Duodenal mucosa (tissue), 2 donors: ENCODE results near the gene PDK2.

Source experiments
- H3K27ac ChIP-seq: one replicate; pipeline ENCODE4 v1.7.0; 2013; ENCODE audit warnings: low read depth, low read length
- H3K27me3 ChIP-seq, 2 donors: one replicate each; pipeline ENCODE4 v1.7.0; 2013; ENCODE audit warnings: low read length in 2 of 2, control low read depth in 1 of 2; ENCODE audit not compliant: insufficient read depth in 2 of 2, control insufficient read depth in 1 of 2
- H3K36me3 ChIP-seq, 2 donors: one replicate each; pipeline ENCODE4 v1.7.0; 2013; ENCODE audit warnings: low read length in 2 of 2, control low read depth in 1 of 2; ENCODE audit not compliant: insufficient read depth in 2 of 2, control insufficient read depth in 1 of 2
- H3K4me1 ChIP-seq, 2 donors: one replicate each; pipeline ENCODE4 v1.7.0; 2013; ENCODE audit warnings: low read length in 2 of 2, control low read depth in 1 of 2; ENCODE audit not compliant: insufficient read depth in 2 of 2, control insufficient read depth in 1 of 2
- H3K4me3 ChIP-seq, 2 donors: one replicate each; pipeline ENCODE4 v1.7.0; 2013; ENCODE audit warnings: low read length in 2 of 2, low read depth in 1 of 2
- H3K9ac ChIP-seq, 2 donors: one replicate each; pipeline ENCODE4 v1.7.0; 2013; ENCODE audit warnings: low read length in 2 of 2, low read depth in 1 of 2
- H3K9me3 ChIP-seq, 2 donors: one replicate each; pipeline ENCODE4 v1.7.0; 2013; ENCODE audit warnings: low read length in 2 of 2, control low read depth in 1 of 2; ENCODE audit not compliant: control insufficient read depth in 1 of 2

Gene PDK2

GRCh38 chr17:50125420-50125997 lies 30.4 kb downstream of the PDK2 start:
- H3K27ac ChIP-seq: no peak overlapping the region
- no peaks in the 10 kb centered on the region for H3K36me3 ChIP-seq
- no peak overlapping the region for H3K9ac ChIP-seq
- no peak overlapping the region for H3K4me3 ChIP-seq
- H3K9me3 ChIP-seq: no peaks in the 10 kb centered on the region
- H3K4me1 ChIP-seq: peaks cover 13 to 27% of the 10 kb centered on the region in 2 donors
- peaks cover 0 to 4% of the 10 kb centered on the region in 2 donors for H3K27me3 ChIP-seq

- peaks cover 13 to 27% of the 10 kb centered on the region in 2 donors for H3K4me1 ChIP-seq
- no peak overlapping the region for H3K27ac ChIP-seq
- peak overlapping the region in 1 of 2 donors; percentile 0 for H3K9ac ChIP-seq
- H3K4me3 ChIP-seq: no peak overlapping the region
- H3K27me3 ChIP-seq: peaks cover 0 to 8% of the 10 kb centered on the region in 2 donors
- H3K36me3 ChIP-seq: no peaks in the 10 kb centered on the region
- H3K9me3 ChIP-seq: no peaks in the 10 kb centered on the region
Observed at GRCh38 chr17:50127697-50128361, 32.7 kb downstream of the PDK2 start.

GRCh38 chr17:50128441-50129352 lies 33.5 kb downstream of the PDK2 start:
- Histone ChIP-seq H3K9me3 (no peaks in the 10 kb centered on the region), H3K36me3 (no peaks in the 10 kb centered on the region), H3K27me3 (peaks cover 0 to 8% of the 10 kb centered on the region in 2 donors), H3K4me1 (peaks cover 9 to 22% of the 10 kb centered on the region in 2 donors), H3K4me3 (peak overlapping the region; percentile 40 to 60), H3K9ac (peak overlapping the region; percentile 24 to 35), H3K27ac (no peak overlapping the region)

- Histone ChIP-seq H3K36me3 (no peaks in the 10 kb centered on the region), H3K9ac (no peak overlapping the region), H3K4me1 (peaks cover 5 to 16% of the 10 kb centered on the region in 2 donors), H3K27ac (no peak overlapping the region), H3K4me3 (peak overlapping the region; percentile 22 to 36), H3K27me3 (peaks cover 0 to 8% of the 10 kb centered on the region in 2 donors), H3K9me3 (no peaks in the 10 kb centered on the region)
Observed at GRCh38 chr17:50129353-50129727, 34.2 kb downstream of the PDK2 start.

- Histone ChIP-seq H3K9ac (peak within 1 kb of the TSS; percentile 24 to 35), H3K9me3 (no peaks in the 10 kb centered on the region), H3K4me1 (peaks cover 5 to 16% of the 10 kb centered on the region in 2 donors), H3K27me3 (peaks cover 0 to 8% of the 10 kb centered on the region in 2 donors), H3K36me3 (peaks cover 0 to 4% of the 10 kb centered on the region in 2 donors), H3K4me3 (peak within 1 kb of the TSS; percentile 47 to 60), H3K27ac (no peak within 1 kb of the TSS)
Observed at GRCh38 chr17:50129728-50130558, 34.8 kb downstream of the PDK2 start, which contains the start of gene SAMD14. TSS of gene SAMD14 (minus strand) at chr17:50130160. CDS start at chr17:50124959, 5,201 bp downstream.

GRCh38 chr17:50130559-50131305 lies 35.6 kb downstream of the PDK2 start:
- no peak overlapping the region for H3K9ac ChIP-seq
- H3K9me3 ChIP-seq: no peaks in the 10 kb centered on the region
- H3K4me1 ChIP-seq: peaks cover 5 to 16% of the 10 kb centered on the region in 2 donors
- peaks cover 5 to 9% of the 10 kb centered on the region in 2 donors for H3K36me3 ChIP-seq
- H3K4me3 ChIP-seq: no peak overlapping the region
- peaks cover 0 to 8% of the 10 kb centered on the region in 2 donors for H3K27me3 ChIP-seq
- H3K27ac ChIP-seq: no peak overlapping the region

GRCh38 chr17:50132104-50132794 lies 37.1 kb downstream of the PDK2 start:
- H3K27ac ChIP-seq: no peak overlapping the region
- peaks cover 0 to 8% of the 10 kb centered on the region in 2 donors for H3K27me3 ChIP-seq
- H3K4me1 ChIP-seq: peaks cover 5 to 16% of the 10 kb centered on the region in 2 donors
- H3K4me3 ChIP-seq: no peak overlapping the region
- no peaks in the 10 kb centered on the region for H3K9me3 ChIP-seq
- H3K36me3 ChIP-seq: peaks cover 9 to 24% of the 10 kb centered on the region in 2 donors
- H3K9ac ChIP-seq: no peak overlapping the region

GRCh38 chr17:50133028-50133768 lies 38.0 kb downstream of the PDK2 start:
- H3K27ac ChIP-seq: no peak overlapping the region
- H3K9ac ChIP-seq: peak overlapping the region in 1 of 2 donors; percentile 32
- peaks cover 16 to 34% of the 10 kb centered on the region in 2 donors for H3K36me3 ChIP-seq
- H3K4me3 ChIP-seq: no peak overlapping the region
- H3K4me1 ChIP-seq: peaks cover 5 to 9% of the 10 kb centered on the region in 2 donors
- peaks cover 0 to 8% of the 10 kb centered on the region in 2 donors for H3K27me3 ChIP-seq
- H3K9me3 ChIP-seq: no peaks in the 10 kb centered on the region
